Body of pancreas (tissue), 4 donors: ENCODE data around the gene ACSM3.

Experiments
- POLR2A ChIP-seq, 3 donors: fragments of 450-650 bp; IDR thresholded peaks; one replicate each; pipeline ENCODE4 v1.6.1; 2016; ENCODE audit warnings: antibody characterized with exemption in 3 of 3, mild to moderate bottlenecking in 2 of 3
- TF ChIP-seq, protein P1 (sequence below), 7 experiments: fragments of 450-650 bp in 4 of 7; fragments of 200-600 bp in 3 of 7; sonication (generic) in 3 of 7; IDR thresholded peaks; one replicate each; pipeline ENCODE4 v1.5.1; 2016 to 2019; ENCODE audit warnings: antibody characterized with exemption in 7 of 7

GRCh38 chr16:20822521-20823325, 58.9 kb downstream of the ACSM3 start:
- TF ChIP-seq, protein P1, sequence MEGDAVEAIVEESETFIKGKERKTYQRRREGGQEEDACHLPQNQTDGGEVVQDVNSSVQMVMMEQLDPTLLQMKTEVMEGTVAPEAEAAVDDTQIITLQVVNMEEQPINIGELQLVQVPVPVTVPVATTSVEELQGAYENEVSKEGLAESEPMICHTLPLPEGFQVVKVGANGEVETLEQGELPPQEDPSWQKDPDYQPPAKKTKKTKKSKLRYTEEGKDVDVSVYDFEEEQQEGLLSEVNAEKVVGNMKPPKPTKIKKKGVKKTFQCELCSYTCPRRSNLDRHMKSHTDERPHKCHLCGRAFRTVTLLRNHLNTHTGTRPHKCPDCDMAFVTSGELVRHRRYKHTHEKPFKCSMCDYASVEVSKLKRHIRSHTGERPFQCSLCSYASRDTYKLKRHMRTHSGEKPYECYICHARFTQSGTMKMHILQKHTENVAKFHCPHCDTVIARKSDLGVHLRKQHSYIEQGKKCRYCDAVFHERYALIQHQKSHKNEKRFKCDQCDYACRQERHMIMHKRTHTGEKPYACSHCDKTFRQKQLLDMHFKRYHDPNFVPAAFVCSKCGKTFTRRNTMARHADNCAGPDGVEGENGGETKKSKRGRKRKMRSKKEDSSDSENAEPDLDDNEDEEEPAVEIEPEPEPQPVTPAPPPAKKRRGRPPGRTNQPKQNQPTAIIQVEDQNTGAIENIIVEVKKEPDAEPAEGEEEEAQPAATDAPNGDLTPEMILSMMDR (IDR thresholded peaks at IDR 0.05): no peak
- TF ChIP-seq POLR2A (IDR thresholded peaks at IDR 0.05): no peak
